Measurements from ENCODE around the gene WDR4. TPM values are rescaled to one million over a fixed set of nuclear protein-coding genes. Genes with fewer than 3 reads are reported as not detected.
A peak's percentile ranks its signal among the peaks of the same experiment; 100 is the strongest.

The WDR4 gene
- total and polyA plus RNA-seq, 2 of the 13 experiments (the other 11 are each of a cell fraction or from before 2014, with no cell fraction given): 11.3 to 14.4 TPM

DNA sequence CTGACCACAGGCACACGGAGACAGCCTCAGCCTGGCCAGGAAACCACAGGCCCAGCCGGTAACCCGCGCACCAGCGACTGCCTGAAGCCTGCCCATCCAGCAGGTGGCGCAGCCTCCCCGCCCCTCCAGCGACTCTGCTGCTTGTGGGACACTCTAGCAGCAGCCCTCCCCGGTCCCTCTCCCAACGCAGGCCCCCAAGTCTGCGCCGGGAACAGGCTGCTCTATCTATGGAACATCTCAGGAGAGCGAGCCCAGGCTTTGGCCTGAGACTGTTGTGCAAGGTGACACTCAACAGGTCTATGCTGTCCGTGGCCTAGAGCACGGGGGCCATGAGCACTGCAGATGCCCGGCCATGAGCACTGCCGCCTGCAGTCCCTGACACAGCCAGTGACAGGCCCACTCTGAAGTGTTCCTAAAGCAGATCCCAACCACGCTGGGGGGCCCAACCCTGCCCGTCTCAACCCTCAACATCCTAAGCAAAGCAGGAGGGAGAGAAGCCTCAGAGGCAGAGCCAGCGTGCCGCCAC lies 28.4 kb downstream of the WDR4 start:
- intact Hi-C loops (cut with micrococcal nuclease; ENCODE audit: unreplicated experiment): no loop called here
- in situ Hi-C loops (cut with HindIII; ENCODE audit: extremely low pct_ligation_motif_present, low pct_unique_long_range_greater_than_20kb): no loop called here
- Histone ChIP-seq H3K27me3 (ENCODE audit: control insufficient read depth in 1 of 2, insufficient read depth in 2 of 2, low read length in 2 of 2) (no peaks in the 10 kb centered on the region; a peak in 1 of 5 replicates), H4K20me1 (ENCODE audit: insufficient read depth, low read length) (no peaks in the 10 kb centered on the region), H3K36me3 (replicated peaks in 1 of 2; ENCODE audit: control insufficient read depth in 1 of 2, insufficient read depth in 2 of 2, low read length in 2 of 2) (peaks cover 40 to 84% of the 10 kb centered on the region in 2 experiments), H3K9me3 (ENCODE audit: low read length) (no peaks in the 10 kb centered on the region), H3K27ac (ENCODE audit: extremely low read length, insufficient read depth, low read length) (no peak overlapping the region), H3K4me2 (ENCODE audit: low read depth, low read length) (no peak overlapping the region), H3K9ac (ENCODE audit: insufficient read depth, low read depth, low read length) (no peak overlapping the region), H2AFZ (ENCODE audit: low read length) (no peak overlapping the region), H3K4me3 (replicated peaks in 1 of 3; ENCODE audit: insufficient read depth in 1 of 3, low read depth in 2 of 3, low read length in 3 of 3) (no peak overlapping the region), H3K79me2 (ENCODE audit: insufficient read depth, low read length) (peaks cover 1% of the 10 kb centered on the region), H3K4me1 (ENCODE audit: insufficient read depth, low read length) (no peaks in the 10 kb centered on the region)
- POLR2A ChIA-PET: no interaction called here
- DNase-seq (ENCODE audit: low spot score) (no peak), ATAC-seq (peak; percentile 78), FAIRE-seq (no peak)
- CTCF ChIA-PET (ENCODE audit: low intra/inter-chr PET ratio, low total read pairs): no interaction called here
- WGBS (ENCODE audit: low lambda C conversion rate): 97% methylated on average over 10 of the region's 21 CpGs
- BruUV-seq (replicated peaks): no TSS peak
- no peak for TF ChIP-seq ZNF788 (CRISPR knock-in tag; IDR thresholded peaks at IDR 0.05; ENCODE audit: borderline replicate concordance)
- TF ChIP-seq KAT7 (CRISPR knock-in tag; IDR thresholded peaks at IDR 0.05; ENCODE audit: borderline replicate concordance): no peak
- TF ChIP-seq ZNF614 (CRISPR knock-in tag; IDR thresholded peaks at IDR 0.05; ENCODE audit: borderline replicate concordance): no peak
- peak; percentile 76 for TF ChIP-seq AGO2 (optimal IDR thresholded peaks at IDR 0.05; ENCODE audit: low read depth, low read length)
- no peak for TF ChIP-seq NFIC (IDR thresholded peaks at IDR 0.05; ENCODE audit: low read length)
- TF ChIP-seq HNRNPLL (IDR thresholded peaks at IDR 0.05; ENCODE audit: low read depth, low read length, poor library complexity, severe bottlenecking): peak; percentile 12
- TF ChIP-seq ZBTB38 (CRISPR knock-in tag; IDR thresholded peaks at IDR 0.05): peak; percentile 81; the same call in 1 of the 2 replicates
- TF ChIP-seq RORA (CRISPR knock-in tag; IDR thresholded peaks at IDR 0.05): no peak
- TF ChIP-seq, protein P1, sequence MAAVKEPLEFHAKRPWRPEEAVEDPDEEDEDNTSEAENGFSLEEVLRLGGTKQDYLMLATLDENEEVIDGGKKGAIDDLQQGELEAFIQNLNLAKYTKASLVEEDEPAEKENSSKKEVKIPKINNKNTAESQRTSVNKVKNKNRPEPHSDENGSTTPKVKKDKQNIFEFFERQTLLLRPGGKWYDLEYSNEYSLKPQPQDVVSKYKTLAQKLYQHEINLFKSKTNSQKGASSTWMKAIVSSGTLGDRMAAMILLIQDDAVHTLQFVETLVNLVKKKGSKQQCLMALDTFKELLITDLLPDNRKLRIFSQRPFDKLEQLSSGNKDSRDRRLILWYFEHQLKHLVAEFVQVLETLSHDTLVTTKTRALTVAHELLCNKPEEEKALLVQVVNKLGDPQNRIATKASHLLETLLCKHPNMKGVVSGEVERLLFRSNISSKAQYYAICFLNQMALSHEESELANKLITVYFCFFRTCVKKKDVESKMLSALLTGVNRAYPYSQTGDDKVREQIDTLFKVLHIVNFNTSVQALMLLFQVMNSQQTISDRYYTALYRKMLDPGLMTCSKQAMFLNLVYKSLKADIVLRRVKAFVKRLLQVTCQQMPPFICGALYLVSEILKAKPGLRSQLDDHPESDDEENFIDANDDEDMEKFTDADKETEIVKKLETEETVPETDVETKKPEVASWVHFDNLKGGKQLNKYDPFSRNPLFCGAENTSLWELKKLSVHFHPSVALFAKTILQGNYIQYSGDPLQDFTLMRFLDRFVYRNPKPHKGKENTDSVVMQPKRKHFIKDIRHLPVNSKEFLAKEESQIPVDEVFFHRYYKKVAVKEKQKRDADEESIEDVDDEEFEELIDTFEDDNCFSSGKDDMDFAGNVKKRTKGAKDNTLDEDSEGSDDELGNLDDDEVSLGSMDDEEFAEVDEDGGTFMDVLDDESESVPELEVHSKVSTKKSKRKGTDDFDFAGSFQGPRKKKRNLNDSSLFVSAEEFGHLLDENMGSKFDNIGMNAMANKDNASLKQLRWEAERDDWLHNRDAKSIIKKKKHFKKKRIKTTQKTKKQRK (IDR thresholded peaks at IDR 0.05; ENCODE audit: low read length): no peak
- TF ChIP-seq, protein P2, sequence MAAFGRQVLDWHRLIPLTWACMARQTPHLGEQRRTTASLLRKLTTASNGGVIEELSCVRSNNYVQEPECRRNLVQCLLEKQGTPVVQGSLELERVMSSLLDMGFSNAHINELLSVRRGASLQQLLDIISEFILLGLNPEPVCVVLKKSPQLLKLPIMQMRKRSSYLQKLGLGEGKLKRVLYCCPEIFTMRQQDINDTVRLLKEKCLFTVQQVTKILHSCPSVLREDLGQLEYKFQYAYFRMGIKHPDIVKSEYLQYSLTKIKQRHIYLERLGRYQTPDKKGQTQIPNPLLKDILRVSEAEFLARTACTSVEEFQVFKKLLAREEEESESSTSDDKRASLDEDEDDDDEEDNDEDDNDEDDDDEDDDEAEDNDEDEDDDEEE (CRISPR knock-in tag; IDR thresholded peaks at IDR 0.05): no peak
- TF ChIP-seq EZH2 (conservative IDR thresholded peaks at IDR 0.05; ENCODE audit: low read depth, low read length): no peak
- TF ChIP-seq, protein P3, sequence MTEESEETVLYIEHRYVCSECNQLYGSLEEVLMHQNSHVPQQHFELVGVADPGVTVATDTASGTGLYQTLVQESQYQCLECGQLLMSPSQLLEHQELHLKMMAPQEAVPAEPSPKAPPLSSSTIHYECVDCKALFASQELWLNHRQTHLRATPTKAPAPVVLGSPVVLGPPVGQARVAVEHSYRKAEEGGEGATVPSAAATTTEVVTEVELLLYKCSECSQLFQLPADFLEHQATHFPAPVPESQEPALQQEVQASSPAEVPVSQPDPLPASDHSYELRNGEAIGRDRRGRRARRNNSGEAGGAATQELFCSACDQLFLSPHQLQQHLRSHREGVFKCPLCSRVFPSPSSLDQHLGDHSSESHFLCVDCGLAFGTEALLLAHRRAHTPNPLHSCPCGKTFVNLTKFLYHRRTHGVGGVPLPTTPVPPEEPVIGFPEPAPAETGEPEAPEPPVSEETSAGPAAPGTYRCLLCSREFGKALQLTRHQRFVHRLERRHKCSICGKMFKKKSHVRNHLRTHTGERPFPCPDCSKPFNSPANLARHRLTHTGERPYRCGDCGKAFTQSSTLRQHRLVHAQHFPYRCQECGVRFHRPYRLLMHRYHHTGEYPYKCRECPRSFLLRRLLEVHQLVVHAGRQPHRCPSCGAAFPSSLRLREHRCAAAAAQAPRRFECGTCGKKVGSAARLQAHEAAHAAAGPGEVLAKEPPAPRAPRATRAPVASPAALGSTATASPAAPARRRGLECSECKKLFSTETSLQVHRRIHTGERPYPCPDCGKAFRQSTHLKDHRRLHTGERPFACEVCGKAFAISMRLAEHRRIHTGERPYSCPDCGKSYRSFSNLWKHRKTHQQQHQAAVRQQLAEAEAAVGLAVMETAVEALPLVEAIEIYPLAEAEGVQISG (CRISPR knock-in tag; IDR thresholded peaks at IDR 0.05): peak; percentile 98
- peak; percentile 48 for TF ChIP-seq HOXA3 (CRISPR knock-in tag; IDR thresholded peaks at IDR 0.05)
- peak; percentile 21; the same call in 1 of the 2 replicates for TF ChIP-seq GABPB1 (CRISPR knock-in tag; IDR thresholded peaks at IDR 0.05)
- TF ChIP-seq ZNF367 (CRISPR knock-in tag; IDR thresholded peaks at IDR 0.05; ENCODE audit: borderline replicate concordance): no peak
- TF ChIP-seq, protein P4, sequence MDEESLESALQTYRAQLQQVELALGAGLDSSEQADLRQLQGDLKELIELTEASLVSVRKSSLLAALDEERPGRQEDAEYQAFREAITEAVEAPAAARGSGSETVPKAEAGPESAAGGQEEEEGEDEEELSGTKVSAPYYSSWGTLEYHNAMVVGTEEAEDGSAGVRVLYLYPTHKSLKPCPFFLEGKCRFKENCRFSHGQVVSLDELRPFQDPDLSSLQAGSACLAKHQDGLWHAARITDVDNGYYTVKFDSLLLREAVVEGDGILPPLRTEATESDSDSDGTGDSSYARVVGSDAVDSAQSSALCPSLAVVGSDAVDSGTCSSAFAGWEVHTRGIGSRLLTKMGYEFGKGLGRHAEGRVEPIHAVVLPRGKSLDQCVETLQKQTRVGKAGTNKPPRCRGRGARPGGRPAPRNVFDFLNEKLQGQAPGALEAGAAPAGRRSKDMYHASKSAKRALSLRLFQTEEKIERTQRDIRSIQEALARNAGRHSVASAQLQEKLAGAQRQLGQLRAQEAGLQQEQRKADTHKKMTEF (CRISPR knock-in tag; IDR thresholded peaks at IDR 0.05): no peak

All from HepG2 (cell line).